Tibial nerve (tissue), 4 donors: ENCODE measurements around the gene CELF1. TPM values are rescaled to one million over a fixed set of nuclear protein-coding genes. Genes with fewer than 3 reads are reported as not detected.

ENCODE experiments used
- DNase-seq, 2 donors: peaks; one replicate each; pipeline ENCODE4 v3.0.0-alpha.2; 2019; ENCODE audit warnings: low spot score in 2 of 2
- H3K27ac ChIP-seq, 4 donors: fragments of 200-600 bp; sonication (generic) in 3 of 4; one replicate each; pipeline ENCODE4 v1.5.1; 2017 to 2019; ENCODE audit warnings: mild to moderate bottlenecking in 1 of 4
- H3K27me3 ChIP-seq, 2 donors: fragments of 200-600 bp; sonication (generic) in 1 of 2; one replicate each; pipeline versions ENCODE4 v1.5.1 to v1.6.0; 2017 to 2019
- H3K36me3 ChIP-seq, 3 donors: fragments of 200-600 bp; sonication (generic); one replicate each; pipeline ENCODE4 v1.5.1; 2018 to 2019
- H3K4me1 ChIP-seq, 4 donors: fragments of 200-600 bp; sonication (generic) in 3 of 4; one replicate each; pipeline ENCODE4 v1.5.1; 2017 to 2019
- H3K4me3 ChIP-seq, 4 donors: fragments of 200-600 bp; sonication (generic) in 3 of 4; one replicate each; pipeline ENCODE4 v1.5.1; 2017 to 2019; ENCODE audit warnings: mild to moderate bottlenecking in 1 of 4, moderate library complexity in 1 of 4
- H3K9me3 ChIP-seq, 4 donors: fragments of 200-600 bp; sonication (generic) in 3 of 4; one replicate each; pipeline ENCODE4 v1.5.1; 2017 to 2019
- EP300 ChIP-seq, 2 donors: sonication (generic); formaldehyde crosslinking; IDR thresholded peaks; one replicate each; pipeline ENCODE4 v1.6.1; 2017; ENCODE audit warnings: antibody characterized with exemption in 2 of 2, mild to moderate bottlenecking in 1 of 2
- POLR2A ChIP-seq, 2 donors: fragments of 450-650 bp; IDR thresholded peaks; one replicate each; pipeline ENCODE4 v1.6.1; 2017; ENCODE audit warnings: antibody characterized with exemption in 2 of 2, mild to moderate bottlenecking in 2 of 2, moderate library complexity in 2 of 2
- WGBS, 2 donors: methylation state at CpG; one replicate each; pipeline ENCODE4 v1.1.5; 2018; 5-methylcytosine and 5-hydroxymethylcytosine counted together
- total RNA-seq, 4 donors: library from RNA; depleted of rRNA; stranded (reverse); fragments of >200 nt; gene quantifications; one replicate each; pipeline ENCODE4 v1.1.0, GENCODE V29; 2016
- TF ChIP-seq, protein P1 (sequence below), 5 experiments: fragments of 200-600 bp in 3 of 5; fragments of 450-650 bp in 2 of 5; sonication (generic) in 3 of 5; IDR thresholded peaks; one replicate each; pipeline ENCODE4 v1.5.1; 2016 to 2019; ENCODE audit warnings: antibody characterized with exemption in 5 of 5, mild to moderate bottlenecking in 3 of 5, moderate library complexity in 2 of 5

The CELF1 gene
- total RNA-seq, 4 donors from 2014 or later: 70.3 to 144 (median 127) TPM

DNA sequence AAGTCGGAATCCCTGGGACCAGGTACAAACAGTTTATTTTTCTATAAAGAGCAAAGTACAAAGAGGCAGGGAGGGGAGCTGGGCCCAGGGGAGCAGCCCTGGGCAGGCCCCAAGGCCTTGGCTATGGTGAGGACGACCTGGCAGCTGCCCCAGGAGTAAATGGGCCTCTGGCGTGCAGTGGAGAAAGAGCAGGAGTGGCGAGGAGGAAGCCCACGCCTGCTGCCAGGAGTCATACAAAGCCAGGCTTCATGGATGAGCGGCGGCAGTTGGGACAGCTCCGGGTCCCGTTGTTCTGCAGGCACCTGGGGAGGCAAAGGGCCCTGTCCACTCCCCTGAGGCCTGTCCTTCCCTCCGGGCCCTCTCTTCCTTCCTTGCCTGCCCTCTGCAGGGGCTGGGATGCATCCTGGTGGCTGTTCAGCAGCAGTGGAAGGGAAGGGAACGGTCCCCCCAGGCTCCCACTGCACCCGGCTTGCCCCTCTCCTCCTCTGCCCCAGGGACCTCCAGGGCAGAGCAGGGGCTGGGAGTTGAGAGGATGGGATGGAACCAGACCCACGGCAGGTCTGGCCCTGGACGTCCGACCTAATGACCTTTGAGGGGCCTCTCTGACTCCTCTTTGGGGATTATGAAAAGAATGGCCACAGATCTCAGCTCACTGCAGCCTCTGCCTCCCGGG, 115.0 kb downstream of the CELF1 start:
- TF ChIP-seq, protein P1, sequence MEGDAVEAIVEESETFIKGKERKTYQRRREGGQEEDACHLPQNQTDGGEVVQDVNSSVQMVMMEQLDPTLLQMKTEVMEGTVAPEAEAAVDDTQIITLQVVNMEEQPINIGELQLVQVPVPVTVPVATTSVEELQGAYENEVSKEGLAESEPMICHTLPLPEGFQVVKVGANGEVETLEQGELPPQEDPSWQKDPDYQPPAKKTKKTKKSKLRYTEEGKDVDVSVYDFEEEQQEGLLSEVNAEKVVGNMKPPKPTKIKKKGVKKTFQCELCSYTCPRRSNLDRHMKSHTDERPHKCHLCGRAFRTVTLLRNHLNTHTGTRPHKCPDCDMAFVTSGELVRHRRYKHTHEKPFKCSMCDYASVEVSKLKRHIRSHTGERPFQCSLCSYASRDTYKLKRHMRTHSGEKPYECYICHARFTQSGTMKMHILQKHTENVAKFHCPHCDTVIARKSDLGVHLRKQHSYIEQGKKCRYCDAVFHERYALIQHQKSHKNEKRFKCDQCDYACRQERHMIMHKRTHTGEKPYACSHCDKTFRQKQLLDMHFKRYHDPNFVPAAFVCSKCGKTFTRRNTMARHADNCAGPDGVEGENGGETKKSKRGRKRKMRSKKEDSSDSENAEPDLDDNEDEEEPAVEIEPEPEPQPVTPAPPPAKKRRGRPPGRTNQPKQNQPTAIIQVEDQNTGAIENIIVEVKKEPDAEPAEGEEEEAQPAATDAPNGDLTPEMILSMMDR (IDR thresholded peaks at IDR 0.05): no peak
- TF ChIP-seq EP300 (IDR thresholded peaks at IDR 0.05) (no peak), POLR2A (IDR thresholded peaks at IDR 0.05) (no peak)
- Histone ChIP-seq H3K4me1 (peaks cover 0 to 4% (median 0%) of the 10 kb centered on the region in 4 donors), H3K4me3 (no peak overlapping the region), H3K27ac (no peak overlapping the region), H3K27me3 (no peaks in the 10 kb centered on the region), H3K9me3 (no peaks in the 10 kb centered on the region), H3K36me3 (no peaks in the 10 kb centered on the region)
- 60 to 65% methylated on average over 13 to 16 of the region's 16 CpGs for WGBS, 2 donors
- no peak for DNase-seq

DNA sequence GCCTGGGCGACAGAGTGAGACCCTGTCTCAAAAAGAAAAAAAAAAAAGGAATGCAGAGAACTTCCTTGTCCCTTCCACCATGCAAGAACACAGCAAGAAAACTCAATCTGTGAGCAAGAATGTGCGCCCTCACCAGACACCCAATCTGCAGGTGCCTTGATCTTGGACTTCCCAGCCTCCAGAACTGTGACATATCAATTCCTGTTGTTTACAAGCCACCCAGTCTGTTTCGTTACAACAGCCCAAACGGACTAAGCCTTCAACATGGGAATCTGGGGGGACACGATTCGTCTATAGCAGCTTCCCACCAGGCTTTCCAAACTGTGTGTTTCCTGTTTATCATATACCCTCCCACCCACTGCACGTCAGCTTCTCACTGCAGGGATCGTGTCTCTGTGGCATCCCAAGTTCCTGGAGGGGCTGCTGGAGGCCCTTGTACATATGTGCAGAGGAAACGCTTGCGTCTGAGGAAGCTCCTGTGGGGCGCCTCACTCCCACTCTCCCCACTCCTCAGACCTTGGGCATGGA, 115.7 kb downstream of the CELF1 start:
- no peak for DNase-seq
- no peaks in the 10 kb centered on the region for H3K36me3 ChIP-seq
- H3K27me3 ChIP-seq: no peaks in the 10 kb centered on the region
- WGBS, 2 donors: 81 to 82% methylated on average over 11 of the region's 11 CpGs
- H3K4me1 ChIP-seq: peaks cover 0 to 4% (median 0%) of the 10 kb centered on the region in 4 donors
- no peak overlapping the region for H3K4me3 ChIP-seq
- H3K9me3 ChIP-seq: no peaks in the 10 kb centered on the region
- no peak overlapping the region for H3K27ac ChIP-seq
- TF ChIP-seq POLR2A (IDR thresholded peaks at IDR 0.05) (no peak), EP300 (IDR thresholded peaks at IDR 0.05) (no peak)
- TF ChIP-seq, protein P1 (IDR thresholded peaks at IDR 0.05): no peak

DNA sequence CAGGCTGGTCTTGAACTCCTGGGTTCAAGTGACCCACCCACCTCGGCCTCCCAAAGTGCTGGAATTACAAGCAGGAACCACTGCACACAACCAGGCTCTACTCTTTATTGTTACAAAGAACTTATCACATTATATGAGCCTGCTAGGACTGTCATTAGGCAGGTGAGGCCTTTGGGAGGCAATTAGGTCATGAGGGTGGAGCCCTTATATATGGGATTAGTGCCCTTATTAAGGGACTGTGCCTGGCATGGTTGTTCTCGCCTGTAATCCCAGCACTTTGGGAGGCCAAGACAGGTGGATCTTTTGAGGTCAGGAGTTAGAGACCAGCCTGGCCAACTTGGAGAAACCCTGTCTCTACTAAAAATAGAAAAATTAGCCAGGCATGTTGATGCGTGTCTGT, 116.2 kb downstream of the CELF1 start:
- Histone ChIP-seq H3K36me3 (no peaks in the 10 kb centered on the region), H3K9me3 (no peaks in the 10 kb centered on the region), H3K4me1 (peaks cover 0 to 4% (median 0%) of the 10 kb centered on the region in 4 donors), H3K4me3 (no peak overlapping the region), H3K27me3 (no peaks in the 10 kb centered on the region), H3K27ac (no peak overlapping the region)
- no peak for DNase-seq
- WGBS, 2 donors: 88 to 96% methylated on average over 3 of the region's 3 CpGs
- TF ChIP-seq POLR2A (IDR thresholded peaks at IDR 0.05) (no peak), EP300 (IDR thresholded peaks at IDR 0.05) (no peak)
- TF ChIP-seq, protein P1 (IDR thresholded peaks at IDR 0.05): no peak

DNA sequence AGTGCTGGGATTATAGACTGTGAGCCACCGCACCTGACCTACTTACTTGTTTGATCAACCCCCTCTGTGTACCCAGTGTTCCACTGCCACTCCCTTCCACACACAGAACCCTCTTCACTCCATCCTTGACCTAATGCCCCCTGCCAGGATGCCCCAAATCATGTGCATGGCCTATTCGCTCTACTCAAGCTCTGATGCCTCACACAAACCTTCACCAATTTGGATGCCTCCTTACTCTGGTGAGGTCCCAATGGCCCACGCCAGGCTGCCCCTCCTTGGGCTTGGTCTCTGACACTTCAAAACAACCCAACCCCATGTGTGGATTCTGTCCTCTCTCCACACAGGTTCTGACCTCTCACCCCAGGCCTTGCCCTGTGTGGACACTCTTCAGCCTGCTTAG, 117.2 kb downstream of the CELF1 start:
- TF ChIP-seq POLR2A (IDR thresholded peaks at IDR 0.05): no peak
- no peak for TF ChIP-seq EP300 (IDR thresholded peaks at IDR 0.05)
- TF ChIP-seq, protein P1 (IDR thresholded peaks at IDR 0.05): no peak
- DNase-seq: no peak
- H3K36me3 ChIP-seq: no peaks in the 10 kb centered on the region
- no peaks in the 10 kb centered on the region for H3K9me3 ChIP-seq
- H3K27me3 ChIP-seq: no peaks in the 10 kb centered on the region
- WGBS, 2 donors: 87 to 93% methylated on average over 3 of the region's 3 CpGs
- no peak overlapping the region for H3K4me3 ChIP-seq
- no peak overlapping the region for H3K27ac ChIP-seq
- H3K4me1 ChIP-seq: peaks cover 0 to 4% (median 0%) of the 10 kb centered on the region in 4 donors

DNA sequence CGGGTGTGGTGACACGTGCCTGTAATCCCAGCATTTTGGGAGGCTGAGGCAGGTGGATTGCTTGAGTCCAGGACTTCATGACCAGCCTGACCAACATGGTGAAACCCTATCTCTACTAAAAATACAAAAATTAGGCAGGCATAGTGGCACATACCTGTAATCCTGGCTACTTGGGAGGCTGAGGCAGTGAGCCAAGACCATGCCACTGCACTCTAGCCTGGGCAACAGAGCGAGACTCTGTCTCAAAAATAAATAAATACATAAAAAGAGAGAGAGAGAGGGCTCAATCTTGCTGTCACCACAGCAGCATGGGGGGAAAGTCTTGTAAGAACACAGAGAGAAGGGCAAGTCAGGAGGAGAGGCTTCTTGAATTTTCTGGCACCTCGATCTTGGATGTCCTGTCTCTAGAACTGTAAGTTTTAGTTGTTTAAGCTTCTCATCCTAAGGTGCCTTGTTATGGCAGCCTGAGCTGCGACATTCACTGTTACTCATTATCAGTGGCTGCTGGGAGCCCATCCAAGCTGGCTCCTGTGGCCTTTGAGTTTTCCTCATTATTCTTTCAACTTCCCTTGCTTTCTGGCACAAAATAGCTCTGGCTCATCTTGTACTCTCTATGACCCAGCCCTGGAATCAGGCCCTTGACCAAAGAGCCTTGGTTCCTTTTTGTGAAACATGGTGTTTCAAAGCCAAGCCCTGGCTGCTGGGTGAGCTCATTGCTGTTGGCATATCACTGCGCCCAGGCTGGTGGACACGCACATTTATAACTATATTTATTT, 118.7 kb downstream of the CELF1 start:
- DNase-seq: peak in 1 of 2 donors; percentile 41
- Histone ChIP-seq H3K27ac (no peak overlapping the region), H3K9me3 (no peaks in the 10 kb centered on the region)

More for the DNA sequence above, 118.7 kb downstream of the CELF1 start:
- no peak for TF ChIP-seq EP300 (IDR thresholded peaks at IDR 0.05)
- no peak for TF ChIP-seq POLR2A (IDR thresholded peaks at IDR 0.05)
- TF ChIP-seq, protein P1 (IDR thresholded peaks at IDR 0.05): no peak
- Histone ChIP-seq H3K27me3 (no peaks in the 10 kb centered on the region), H3K4me3 (no peak overlapping the region), H3K4me1 (peaks cover 0 to 4% (median 0%) of the 10 kb centered on the region in 4 donors), H3K36me3 (no peaks in the 10 kb centered on the region)
- 77 to 81% methylated on average over 7 of the region's 7 CpGs for WGBS, 2 donors
